GM12878 (cell line): ENCODE data around the gene RBM15B. TPM values are rescaled to one million over a fixed set of nuclear protein-coding genes. Genes with fewer than 3 reads are reported as not detected.

Experiments
- ATAC-seq: fragments of 200-7000 bp; cut with Tn5 transposase; 3 replicates; pipeline ENCODE4 v1.9.1; 2020; ENCODE audit warnings: mild to moderate bottlenecking, moderate library complexity
- BruUV-seq: library from RNA; stranded (reverse); fragments of 400-500 nt; replicated peaks from 2 replicates; lab custom pipeline; 2021; lab: Mats Ljungman, UMichigan
- CTCF ChIA-PET: fragments of 300-600 bp; sonication (Branson Sonifier 250); formaldehyde crosslinking; extraction: SDS; loops from one replicate; lab custom pipeline; 2021; ENCODE audit warnings: inconsistent platforms; lab: Yijun Ruan, JAX
- POLR2A ChIA-PET: fragments of 350-600 bp; formaldehyde crosslinking; extraction: SDS; loops from one replicate; lab custom pipeline; 2021; ENCODE audit warnings: inconsistent platforms; lab: Charles Lee
- RAD21 ChIA-PET: fragments of 300-600 bp; sonication (Branson Sonifier 250); formaldehyde crosslinking; loops from one replicate; lab custom pipeline; 2023; ENCODE audit warnings: antibody characterized with exemption; ENCODE audit not compliant: unreplicated experiment; lab: Charles Lee
- SMC1A ChIA-PET: fragments of 300-600 bp; sonication (Branson Sonifier 250); formaldehyde crosslinking; loops from one replicate; lab custom pipeline; 2023; ENCODE audit not compliant: unreplicated experiment, uncharacterized antibody; lab: Charles Lee
- DNase-seq: peaks from one replicate; pipeline ENCODE4 v3.0.0-alpha.2; 2011; ENCODE audit warnings: low read depth, low spot score
- FAIRE-seq: peaks from 3 replicates; lab custom pipeline; 2011; peaks lifted over from hg19 to GRCh38; lab: Jason Lieb, UNC
- H2AFZ ChIP-seq: 2 replicates; pipeline ENCODE4 v1.6.0; 2011; ENCODE audit warnings: low read depth, low read length, control low read depth; ENCODE audit not compliant: control insufficient read depth
- H3K27ac ChIP-seq: 2 replicates; pipeline ENCODE4 v1.5.1; 2011; ENCODE audit warnings: control low read depth; ENCODE audit not compliant: control insufficient read depth, insufficient read depth
- H3K27me3 ChIP-seq, 2 experiments: replicated peaks in 1 of 2; 2 replicates each; pipeline versions ENCODE4 v1.6.0 to v1.6.1; 2011; ENCODE audit warnings: low read length in 1 of 2; ENCODE audit not compliant: control insufficient read depth in 2 of 2, insufficient read depth in 2 of 2
- H3K36me3 ChIP-seq, 2 experiments: 2 replicates each; pipeline ENCODE4 v1.5.1; 2011; ENCODE audit warnings: low read length in 1 of 2; ENCODE audit not compliant: control insufficient read depth in 2 of 2, insufficient read depth in 2 of 2
- H3K4me1 ChIP-seq: 2 replicates; pipeline ENCODE4 v1.6.1; 2011; ENCODE audit warnings: mild to moderate bottlenecking, low read length, moderate library complexity, mixed read lengths; ENCODE audit not compliant: control insufficient read depth, insufficient read depth
- H3K4me2 ChIP-seq: 2 replicates; pipeline ENCODE4 v1.6.0; 2011; ENCODE audit warnings: control low read depth; ENCODE audit not compliant: control insufficient read depth, insufficient read depth
- H3K4me3 ChIP-seq: fragments of 200-600 bp; sonication (generic); 2 replicates; pipeline ENCODE4 v1.5.1; 2016
- H3K79me2 ChIP-seq: 2 replicates; pipeline ENCODE4 v1.6.0; 2011; ENCODE audit warnings: low read length; ENCODE audit not compliant: control insufficient read depth, insufficient read depth
- H3K9ac ChIP-seq: 2 replicates; pipeline ENCODE4 v1.8.0; 2011; ENCODE audit warnings: low read length, control low read depth, mixed read lengths; ENCODE audit not compliant: control insufficient read depth, insufficient read depth
- H3K9me3 ChIP-seq: replicated peaks from 3 replicates; pipeline ENCODE4 v1.5.1; 2011; ENCODE audit warnings: mild to moderate bottlenecking, low read length; ENCODE audit not compliant: control insufficient read depth, insufficient read depth
- H4K20me1 ChIP-seq: 2 replicates; pipeline ENCODE4 v1.6.0; 2011; ENCODE audit not compliant: control insufficient read depth, insufficient read depth
- BHLHE40 ChIP-seq, 2 experiments: fragments of 450-650 bp in 1 of 2; IDR thresholded peaks; 2 replicates each; pipeline ENCODE4 v1.6.1; 2011 to 2017; ENCODE audit warnings: low read depth in 2 of 2, borderline replicate concordance in 1 of 2, improper control_type of control experiment in 1 of 2, low read length in 1 of 2, mild to moderate bottlenecking in 1 of 2
- CBX3 ChIP-seq: fragments of 200-600 bp; sonication (generic); IDR thresholded peaks from 2 replicates; pipeline ENCODE4 v1.6.1; 2016; ENCODE audit warnings: low read depth, borderline replicate concordance
- CBX5 ChIP-seq: sonication (generic); IDR thresholded peaks from 2 replicates; pipeline ENCODE4 v1.6.1; 2016; ENCODE audit warnings: low read depth, moderate library complexity, mild to moderate bottlenecking, inconsistent platforms
- DPF2 ChIP-seq: fragments of 450-650 bp; IDR thresholded peaks from 2 replicates; pipeline ENCODE4 v1.6.1; 2017; ENCODE audit warnings: mild to moderate bottlenecking
- FOXM1 ChIP-seq: IDR thresholded peaks from 2 replicates; pipeline ENCODE4 v1.6.1; 2012; ENCODE audit warnings: low read depth, mild to moderate bottlenecking, inconsistent platforms, low read length, moderate library complexity
- JUND ChIP-seq: IDR thresholded peaks from 2 replicates; pipeline ENCODE4 v1.6.1; 2012; ENCODE audit warnings: low read depth, mild to moderate bottlenecking, low read length, improper control_type of control experiment, moderate library complexity
- LARP7 ChIP-seq: fragments of 450-650 bp; IDR thresholded peaks from 2 replicates; pipeline ENCODE4 v1.6.1; 2017; ENCODE audit warnings: mild to moderate bottlenecking
- MYB ChIP-seq: fragments of 150-350 bp; IDR thresholded peaks from 2 replicates; pipeline ENCODE4 v1.6.1; 2014; ENCODE audit warnings: mild to moderate bottlenecking, low read depth, low read length, borderline replicate concordance
- NFXL1 ChIP-seq: fragments of 450-650 bp; IDR thresholded peaks from 2 replicates; pipeline ENCODE4 v1.6.1; 2017; ENCODE audit warnings: antibody characterized with exemption, mild to moderate bottlenecking, borderline replicate concordance
- NR2F1 ChIP-seq: fragments of 450-650 bp; conservative IDR thresholded peaks from 2 replicates; pipeline ENCODE4 v1.6.1; 2017; ENCODE audit warnings: mild to moderate bottlenecking
- POLR2AphosphoS2 ChIP-seq: IDR thresholded peaks from 2 replicates; pipeline ENCODE4 v1.6.1; 2011; ENCODE audit warnings: low read depth, mild to moderate bottlenecking, low read length, improper control_type of control experiment, moderate library complexity
- POU2F2 ChIP-seq: IDR thresholded peaks from 3 replicates; pipeline ENCODE4 v1.6.1; 2011; ENCODE audit warnings: low read depth, mild to moderate bottlenecking, low read length, borderline replicate concordance
- RELA ChIP-seq: fragments of 450-650 bp; IDR thresholded peaks from 2 replicates; pipeline ENCODE4 v1.8.0; 2014; ENCODE audit warnings: borderline replicate concordance; ENCODE audit not compliant: partially characterized antibody
- SMARCA5 ChIP-seq: fragments of 450-650 bp; IDR thresholded peaks from 2 replicates; pipeline ENCODE4 v1.6.1; 2017; ENCODE audit warnings: mild to moderate bottlenecking
- TAF1 ChIP-seq: IDR thresholded peaks from 2 replicates; pipeline ENCODE4 v1.6.1; 2011; ENCODE audit warnings: mild to moderate bottlenecking, low read depth, low read length, borderline replicate concordance
- TCF12 ChIP-seq: IDR thresholded peaks from 2 replicates; pipeline ENCODE4 v1.6.1; 2011; ENCODE audit warnings: low read depth, mild to moderate bottlenecking, low read length
- ZBED1 ChIP-seq: IDR thresholded peaks from 2 replicates; pipeline ENCODE4 v1.6.1; 2016; ENCODE audit warnings: borderline replicate concordance
- WGBS: methylation state at CpG from one replicate; pipeline ENCODE4 v1.1.6; 2016; ENCODE audit warnings: low lambda C conversion rate; ENCODE audit not compliant: insufficient replicate concordance, insufficient coverage; ENCODE audit errors: missing lambda C conversion rate; 5-methylcytosine and 5-hydroxymethylcytosine counted together
- in situ Hi-C: fragments of 300-500 bp; cut with MboI; formaldehyde crosslinking; loops from 9 replicates; pipeline ENCODE4 v1.14.3; 2018; ENCODE audit warnings: mixed read lengths
- intact Hi-C: fragments of 100-400 bp; cut with micrococcal nuclease; formaldehyde crosslinking; loops from one replicate; pipeline ENCODE4 v1.14.2; 2022; ENCODE audit not compliant: unreplicated experiment
- polyA plus RNA-seq, 11 experiments: library from polyadenylated mRNA; depleted of rRNA in 4 of 11; unstranded in 6 of 11; stranded (reverse) in 5 of 11; fragments of >200 nt; fragmentation: Nextera tagmentation in 4 of 11; fragmentation: Illumina TruSeq in 1 of 11; extraction: Ambion mirVana in 4 of 11; extraction: Trizol in 1 of 11; gene quantifications; 1 replicate in 1 of 11; 2 replicates in 10 of 11; pipeline versions ENCODE4 v1.2.1 to v1.2.3, GENCODE V29; 2011 to 2016; ENCODE audit warnings: inconsistent platforms in 2 of 11, missing spikeins in 2 of 11, low read depth in 1 of 11
- total RNA-seq, 4 experiments: library from RNA; depleted of rRNA in 3 of 4; stranded (reverse); fragments of >200 nt in 3 of 4; fragmentation: Illumina TruSeq in 1 of 4; extraction: Trizol in 1 of 4; gene quantifications; 2 replicates each; pipeline versions ENCODE4 v1.2.1 to v1.2.3, GENCODE V29; 2013 to 2021
- TF ChIP-seq, protein P1 (sequence below): fragments of 450-650 bp; IDR thresholded peaks from 2 replicates; pipeline ENCODE4 v1.6.1; 2018; ENCODE audit warnings: borderline replicate concordance, mild to moderate bottlenecking; ENCODE audit not compliant: partially characterized antibody
- TF ChIP-seq, protein P2 (sequence below): IDR thresholded peaks from 2 replicates; pipeline ENCODE4 v1.6.1; 2012; ENCODE audit warnings: mild to moderate bottlenecking, low read depth, low read length
- TF ChIP-seq, protein P3 (sequence below): fragments of 450-650 bp; IDR thresholded peaks from 2 replicates; pipeline ENCODE4 v1.6.1; 2017; ENCODE audit warnings: low read depth, mild to moderate bottlenecking, moderate library complexity

The RBM15B gene
- total and polyA plus RNA-seq, 10 of the 15 experiments (the other 5 are each of a cell fraction or from before 2014, with no cell fraction given): 2.4 to 34.5 (median 19.1) TPM

GRCh38 chr3:51354172-51354571, 36.9 kb upstream of the RBM15B start:
- FAIRE-seq (no peak), DNase-seq (no peak), ATAC-seq (no peak)
- Histone ChIP-seq H3K4me2 (no peak overlapping the region), H3K27ac (no peak overlapping the region), H3K27me3 (no peaks in the 10 kb centered on the region; a peak in 1 of 4 replicates), H4K20me1 (no peaks in the 10 kb centered on the region), H3K4me1 (no peaks in the 10 kb centered on the region), H3K79me2 (no peaks in the 10 kb centered on the region), H3K36me3 (no peaks in the 10 kb centered on the region), H3K9ac (no peak overlapping the region), H2AFZ (no peak overlapping the region), H3K9me3 (no peaks in the 10 kb centered on the region), H3K4me3 (no peak overlapping the region)
- ChIA-PET SMC1A (no interaction called here), RAD21 (no interaction called here), POLR2A (no interaction called here), CTCF (interaction anchor here (1.2 kb wide), 1 partner anchor 738 kb away, joined by 4 read pairs; the partner anchor contains the start of gene MAPKAPK3)
- TF ChIP-seq MYB (no peak), TCF12 (no peak), CBX5 (no peak), LARP7 (no peak), RELA (no peak), TAF1 (no peak), NR2F1 (no peak), NFXL1 (no peak), DPF2 (no peak), JUND (no peak), POLR2AphosphoS2 (no peak), SMARCA5 (no peak), POU2F2 (no peak), CBX3 (no peak), ZBED1 (no peak), FOXM1 (no peak), BHLHE40 (IDR thresholded peaks at IDR 0.05; ENCODE audit: borderline replicate concordance in 1 of 2, low read depth in 2 of 2, low read length in 1 of 2) (no peak)
- TF ChIP-seq, protein P1, sequence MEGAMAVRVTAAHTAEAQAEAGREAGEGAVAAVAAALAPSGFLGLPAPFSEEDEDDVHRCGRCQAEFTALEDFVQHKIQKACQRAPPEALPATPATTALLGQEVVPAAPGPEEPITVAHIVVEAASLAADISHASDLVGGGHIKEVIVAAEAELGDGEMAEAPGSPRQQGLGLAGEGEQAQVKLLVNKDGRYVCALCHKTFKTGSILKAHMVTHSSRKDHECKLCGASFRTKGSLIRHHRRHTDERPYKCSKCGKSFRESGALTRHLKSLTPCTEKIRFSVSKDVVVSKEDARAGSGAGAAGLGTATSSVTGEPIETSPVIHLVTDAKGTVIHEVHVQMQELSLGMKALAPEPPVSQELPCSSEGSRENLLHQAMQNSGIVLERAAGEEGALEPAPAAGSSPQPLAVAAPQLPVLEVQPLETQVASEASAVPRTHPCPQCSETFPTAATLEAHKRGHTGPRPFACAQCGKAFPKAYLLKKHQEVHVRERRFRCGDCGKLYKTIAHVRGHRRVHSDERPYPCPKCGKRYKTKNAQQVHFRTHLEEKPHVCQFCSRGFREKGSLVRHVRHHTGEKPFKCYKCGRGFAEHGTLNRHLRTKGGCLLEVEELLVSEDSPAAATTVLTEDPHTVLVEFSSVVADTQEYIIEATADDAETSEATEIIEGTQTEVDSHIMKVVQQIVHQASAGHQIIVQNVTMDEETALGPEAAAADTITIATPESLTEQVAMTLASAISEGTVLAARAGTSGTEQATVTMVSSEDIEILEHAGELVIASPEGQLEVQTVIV: no peak
- TF ChIP-seq, protein P2, sequence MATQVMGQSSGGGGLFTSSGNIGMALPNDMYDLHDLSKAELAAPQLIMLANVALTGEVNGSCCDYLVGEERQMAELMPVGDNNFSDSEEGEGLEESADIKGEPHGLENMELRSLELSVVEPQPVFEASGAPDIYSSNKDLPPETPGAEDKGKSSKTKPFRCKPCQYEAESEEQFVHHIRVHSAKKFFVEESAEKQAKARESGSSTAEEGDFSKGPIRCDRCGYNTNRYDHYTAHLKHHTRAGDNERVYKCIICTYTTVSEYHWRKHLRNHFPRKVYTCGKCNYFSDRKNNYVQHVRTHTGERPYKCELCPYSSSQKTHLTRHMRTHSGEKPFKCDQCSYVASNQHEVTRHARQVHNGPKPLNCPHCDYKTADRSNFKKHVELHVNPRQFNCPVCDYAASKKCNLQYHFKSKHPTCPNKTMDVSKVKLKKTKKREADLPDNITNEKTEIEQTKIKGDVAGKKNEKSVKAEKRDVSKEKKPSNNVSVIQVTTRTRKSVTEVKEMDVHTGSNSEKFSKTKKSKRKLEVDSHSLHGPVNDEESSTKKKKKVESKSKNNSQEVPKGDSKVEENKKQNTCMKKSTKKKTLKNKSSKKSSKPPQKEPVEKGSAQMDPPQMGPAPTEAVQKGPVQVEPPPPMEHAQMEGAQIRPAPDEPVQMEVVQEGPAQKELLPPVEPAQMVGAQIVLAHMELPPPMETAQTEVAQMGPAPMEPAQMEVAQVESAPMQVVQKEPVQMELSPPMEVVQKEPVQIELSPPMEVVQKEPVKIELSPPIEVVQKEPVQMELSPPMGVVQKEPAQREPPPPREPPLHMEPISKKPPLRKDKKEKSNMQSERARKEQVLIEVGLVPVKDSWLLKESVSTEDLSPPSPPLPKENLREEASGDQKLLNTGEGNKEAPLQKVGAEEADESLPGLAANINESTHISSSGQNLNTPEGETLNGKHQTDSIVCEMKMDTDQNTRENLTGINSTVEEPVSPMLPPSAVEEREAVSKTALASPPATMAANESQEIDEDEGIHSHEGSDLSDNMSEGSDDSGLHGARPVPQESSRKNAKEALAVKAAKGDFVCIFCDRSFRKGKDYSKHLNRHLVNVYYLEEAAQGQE: no peak
- TF ChIP-seq, protein P3, sequence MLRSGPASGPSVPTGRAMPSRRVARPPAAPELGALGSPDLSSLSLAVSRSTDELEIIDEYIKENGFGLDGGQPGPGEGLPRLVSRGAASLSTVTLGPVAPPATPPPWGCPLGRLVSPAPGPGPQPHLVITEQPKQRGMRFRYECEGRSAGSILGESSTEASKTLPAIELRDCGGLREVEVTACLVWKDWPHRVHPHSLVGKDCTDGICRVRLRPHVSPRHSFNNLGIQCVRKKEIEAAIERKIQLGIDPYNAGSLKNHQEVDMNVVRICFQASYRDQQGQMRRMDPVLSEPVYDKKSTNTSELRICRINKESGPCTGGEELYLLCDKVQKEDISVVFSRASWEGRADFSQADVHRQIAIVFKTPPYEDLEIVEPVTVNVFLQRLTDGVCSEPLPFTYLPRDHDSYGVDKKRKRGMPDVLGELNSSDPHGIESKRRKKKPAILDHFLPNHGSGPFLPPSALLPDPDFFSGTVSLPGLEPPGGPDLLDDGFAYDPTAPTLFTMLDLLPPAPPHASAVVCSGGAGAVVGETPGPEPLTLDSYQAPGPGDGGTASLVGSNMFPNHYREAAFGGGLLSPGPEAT: no peak
- in situ Hi-C loops: no loop called here
- BruUV-seq: no TSS peak
- intact Hi-C loops: no loop called here
- 61% methylated on average over 2 of the region's 2 CpGs for WGBS
